ENCODE results near the gene MT1B.
A peak's percentile ranks its signal among the peaks of the same experiment; 100 is the strongest.

MT1B gene

GRCh38 chr16:56651586-56651985, at the start of gene MT1B:
Gene MT1B (plus strand): TSS chr16:56651886. CDS start chr16:56651954, 68 bp downstream.
- DNase-seq (ENCODE audit: low read depth in 2 of 2) = no peak

- no peak for DNase-seq (ENCODE audit: low read depth in 2 of 2)
Observed at GRCh38 chr16:56603589-56603988, 48.1 kb upstream of the MT1B start.

GRCh38 chr16:56604966-56605365, 46.7 kb upstream of the MT1B start:
- no peak for DNase-seq (ENCODE audit: low read depth in 2 of 2)

- DNase-seq (ENCODE audit: low read depth in 2 of 2) = no peak
Observed at GRCh38 chr16:56605475-56605874, 46.2 kb upstream of the MT1B start.

- DNase-seq (ENCODE audit: low read depth in 2 of 2) = no peak
Observed at GRCh38 chr16:56606071-56606475, 45.6 kb upstream of the MT1B start.

- DNase-seq (ENCODE audit: low read depth in 2 of 2) = no peak
Observed at GRCh38 chr16:56606476-56607108, 45.1 kb upstream of the MT1B start.

- DNase-seq (ENCODE audit: low read depth in 2 of 2) = no peak
Observed at GRCh38 chr16:56607109-56607618, 44.5 kb upstream of the MT1B start.

GRCh38 chr16:56607675-56608042, 44.0 kb upstream of the MT1B start:
- DNase-seq (ENCODE audit: low read depth in 2 of 2) = no peak

- peak; percentile 84 to 87 for DNase-seq (ENCODE audit: low read depth in 2 of 2)
Observed at GRCh38 chr16:56608043-56608875, 43.4 kb upstream of the MT1B start, which contains the start of gene MT2A. Gene MT2A (plus strand): TSS chr16:56608584. CDS start chr16:56608656, 72 bp downstream.

- no peak for DNase-seq (ENCODE audit: low read depth in 2 of 2)
Observed at GRCh38 chr16:56608876-56609462, 42.7 kb upstream of the MT1B start.

- peak; percentile 53 to 67 for DNase-seq (ENCODE audit: low read depth in 2 of 2)
Observed at GRCh38 chr16:56609463-56609921, 42.2 kb upstream of the MT1B start.

GRCh38 chr16:56610017-56610608, 41.6 kb upstream of the MT1B start:
- DNase-seq (ENCODE audit: low read depth in 2 of 2) = peak; percentile 56 to 76

GRCh38 chr16:56610609-56611111, 41.0 kb upstream of the MT1B start:
- no peak for DNase-seq (ENCODE audit: low read depth in 2 of 2)

- no peak for DNase-seq (ENCODE audit: low read depth in 2 of 2)
Observed at GRCh38 chr16:56611281-56611833, 40.3 kb upstream of the MT1B start.

GRCh38 chr16:56613706-56614105, 38.0 kb upstream of the MT1B start:
- no peak for DNase-seq (ENCODE audit: low read depth in 2 of 2)

GRCh38 chr16:56614549-56614991, 37.1 kb upstream of the MT1B start:
- DNase-seq (ENCODE audit: low read depth in 2 of 2) = no peak

GRCh38 chr16:56615353-56615752, 36.3 kb upstream of the MT1B start:
- no peak for DNase-seq (ENCODE audit: low read depth in 2 of 2)

- no peak for DNase-seq (ENCODE audit: low read depth in 2 of 2)
Observed at GRCh38 chr16:56616608-56617211, 35.0 kb upstream of the MT1B start.

GRCh38 chr16:56617212-56618085, 34.2 kb upstream of the MT1B start:
- DNase-seq (ENCODE audit: low read depth in 2 of 2) = peak in 1 of 2 experiments; percentile 64

- no peak for DNase-seq (ENCODE audit: low read depth in 2 of 2)
Observed at GRCh38 chr16:56618138-56618537, 33.5 kb upstream of the MT1B start.
